K562 (cell line): ENCODE measurements around the gene ACP6. TPM values are rescaled to one million over a fixed set of nuclear protein-coding genes. Genes with fewer than 3 reads are reported as not detected.

Source experiments
- ATAC-seq: fragments of 200-7000 bp; cut with Tn5 transposase; 3 replicates; pipeline ENCODE4 v1.9.1; 2020; ENCODE audit warnings: moderate library complexity
- BruUV-seq: library from RNA; stranded (reverse); fragments of 400-500 nt; replicated peaks from 2 replicates; lab custom pipeline; 2021; lab: Mats Ljungman, UMichigan
- CTCF ChIA-PET: fragments of 300-600 bp; formaldehyde crosslinking; extraction: SDS; loops from one replicate; lab custom pipeline; 2021; ENCODE audit warnings: low intra/inter-chr PET ratio; lab: Yijun Ruan, JAX
- POLR2A ChIA-PET: fragments of 300-600, 350-650 bp; sonication (Branson Sonifier 250); formaldehyde crosslinking; extraction: SDS; loops from one replicate; lab custom pipeline; 2021; ENCODE audit warnings: antibody characterized with exemption, inconsistent platforms; lab: Yijun Ruan, JAX
- DNase-seq, 4 experiments: peaks; one replicate each; pipeline versions ENCODE4 v3.0.0 to v3.0.0-alpha.2; 2011 to 2018; ENCODE audit warnings: low spot score in 3 of 4, mixed read lengths in 3 of 4; ENCODE audit errors: extremely low read depth in 1 of 4
- FAIRE-seq: peaks from 2 replicates; lab custom pipeline; 2011; peaks lifted over from hg19 to GRCh38; lab: Jason Lieb, UNC
- H2AFZ ChIP-seq: 2 replicates; pipeline ENCODE4 v1.6.0; 2011; ENCODE audit warnings: low read depth, low read length, control low read depth, inconsistent platforms
- H3K27ac ChIP-seq: fragments of 200-600 bp; 3 replicates; pipeline ENCODE4 v1.8.0; 2011; ENCODE audit warnings: low read depth, mild to moderate bottlenecking, control low read depth, inconsistent platforms, low read length, moderate library complexity, mixed read lengths; ENCODE audit errors: extremely low read depth
- H3K27me3 ChIP-seq, 2 experiments: fragments of 300-600 bp in 1 of 2; 2 replicates in 1 of 2; 3 replicates in 1 of 2; pipeline versions ENCODE4 v1.6.0 to v1.8.0; 2011; ENCODE audit warnings: inconsistent platforms in 2 of 2, low read length in 2 of 2, mild to moderate bottlenecking in 1 of 2, mixed read lengths in 1 of 2, moderate library complexity in 1 of 2; ENCODE audit not compliant: control insufficient read depth in 2 of 2, insufficient read depth in 2 of 2
- H3K36me3 ChIP-seq: fragments of 300-600 bp; 3 replicates; pipeline ENCODE4 v1.8.0; 2011; ENCODE audit warnings: mild to moderate bottlenecking, low read length, inconsistent platforms; ENCODE audit not compliant: control insufficient read depth, insufficient read depth
- H3K4me1 ChIP-seq, 2 experiments: fragments of 200-600 bp in 1 of 2; replicated peaks in 1 of 2; 2 replicates in 1 of 2; 3 replicates in 1 of 2; pipeline versions ENCODE4 v1.5.1 to v1.8.0; 2011; ENCODE audit warnings: inconsistent platforms in 2 of 2, low read length in 2 of 2, mild to moderate bottlenecking in 1 of 2, mixed read lengths in 1 of 2, moderate library complexity in 1 of 2; ENCODE audit not compliant: control insufficient read depth in 2 of 2, insufficient read depth in 2 of 2
- H3K4me2 ChIP-seq: 2 replicates; pipeline ENCODE4 v1.6.1; 2011; ENCODE audit warnings: low read length, control low read depth, inconsistent platforms, mixed read lengths; ENCODE audit not compliant: insufficient read depth
- H3K4me3 ChIP-seq: fragments of 200-600 bp; sonication (generic), shearing (Covaris generic); 2 replicates; pipeline ENCODE4 v1.5.1; 2016; ENCODE audit warnings: control low read depth, inconsistent platforms
- H3K79me2 ChIP-seq: fragments of 200-600 bp; 3 replicates; pipeline ENCODE4 v1.8.0; 2011; ENCODE audit warnings: low read length, inconsistent platforms; ENCODE audit not compliant: control insufficient read depth, insufficient read depth
- H3K9ac ChIP-seq, 2 experiments: 2 replicates each; pipeline versions ENCODE4 v1.6.0 to v1.6.1; 2011; ENCODE audit warnings: low read depth in 2 of 2, low read length in 2 of 2, control low read depth in 1 of 2, inconsistent platforms in 1 of 2, mild to moderate bottlenecking in 1 of 2, mixed read lengths in 1 of 2; ENCODE audit not compliant: insufficient read depth in 1 of 2
- H3K9me1 ChIP-seq: one replicate; pipeline ENCODE4 v1.6.0; 2011; ENCODE audit warnings: inconsistent platforms, mild to moderate bottlenecking, low read length, moderate library complexity; ENCODE audit not compliant: control insufficient read depth, insufficient read depth
- H3K9me3 ChIP-seq: replicated peaks from 2 replicates; pipeline ENCODE4 v1.5.1; 2011; ENCODE audit warnings: low read depth, low read length, inconsistent platforms; ENCODE audit not compliant: control insufficient read depth, insufficient read depth
- H4K20me1 ChIP-seq: replicated peaks from 2 replicates; pipeline ENCODE4 v1.6.1; 2011; ENCODE audit warnings: low read length, inconsistent platforms, mixed read lengths; ENCODE audit not compliant: control insufficient read depth, insufficient read depth
- CGGBP1 ChIP-seq: fragments of 250-450 bp; sonication (Bioruptor Pico); IDR thresholded peaks from 2 replicates; pipeline ENCODE4 v1.9.0; 2021; ENCODE audit warnings: mild to moderate bottlenecking
- GABPA ChIP-seq: fragments of 200-800 bp; sonication (Bioruptor generic); conservative IDR thresholded peaks from 2 replicates; pipeline ENCODE4 v1.6.1; 2016; ENCODE audit warnings: low read depth, missing genetic modification characterization, missing compliant biosample characterization
- HMG20B ChIP-seq: fragments of 250-450 bp; sonication (Bioruptor Pico); IDR thresholded peaks from 2 replicates; pipeline ENCODE4 v1.5.0; 2021; ENCODE audit warnings: mild to moderate bottlenecking
- MED1 ChIP-seq: sonication (generic); formaldehyde crosslinking; IDR thresholded peaks from 2 replicates; pipeline ENCODE4 v1.8.1; 2023; ENCODE audit warnings: missing genetic modification reagents, borderline replicate concordance
- PHF21A ChIP-seq: fragments of 450-650 bp; IDR thresholded peaks from 2 replicates; pipeline ENCODE4 v1.6.1; 2017; ENCODE audit warnings: low read depth, borderline replicate concordance
- WGBS: fragments of 100-300 bp; shearing (Covaris generic); methylation state at CpG from one replicate; pipeline ENCODE4 v1.1.6; 2016; ENCODE audit warnings: low coverage, mixed read lengths; ENCODE audit not compliant: insufficient coverage; ENCODE audit errors: missing lambda C conversion rate; 5-methylcytosine and 5-hydroxymethylcytosine counted together
- in situ Hi-C: fragments of 300-500 bp; cut with MboI; formaldehyde crosslinking; loops from 4 replicates; pipeline ENCODE4 v1.15.0; 2018; ENCODE audit warnings: inconsistent platforms, mixed read lengths
- intact Hi-C: fragments of 100-400 bp; cut with micrococcal nuclease; formaldehyde crosslinking; loops from 2 replicates; pipeline ENCODE4 v1.14.2; 2022
- polyA plus RNA-seq, 8 experiments: library from polyadenylated mRNA; depleted of rRNA in 4 of 8; stranded (reverse) in 5 of 8; unstranded in 3 of 8; fragments of >200 nt; fragmentation: Nextera tagmentation in 2 of 8; fragmentation: Illumina TruSeq in 1 of 8; extraction: Ambion mirVana in 2 of 8; extraction: Trizol in 1 of 8; gene quantifications; 2 replicates each; pipeline versions ENCODE4 v1.2.1 to v1.2.3, GENCODE V29; 2011 to 2014; ENCODE audit warnings: inconsistent platforms in 1 of 8, missing spikeins in 1 of 8
- total RNA-seq, 7 experiments: library from RNA; depleted of rRNA in 6 of 7; stranded (reverse); fragments of >200 nt in 6 of 7; fragmentation: Illumina TruSeq in 2 of 7; extraction: Trizol in 2 of 7; gene quantifications; 2 replicates each; pipeline versions ENCODE4 v1.2.1 to v1.2.3, GENCODE V29; 2011 to 2021; ENCODE audit warnings: low replicate concordance in 1 of 7

The ACP6 gene
- total and polyA plus RNA-seq, 9 of the 15 experiments (the other 6 are each of a cell fraction or from before 2014, with no cell fraction given): 0.05 to 1.4 (median 0.49) TPM

- Histone ChIP-seq H2AFZ (no peak overlapping the region), H3K4me3 (no peak overlapping the region), H3K27ac (no peak overlapping the region), H3K4me1 (peaks cover 0 to 8% of the 10 kb centered on the region in 2 experiments; a peak in 2 of 5 replicates), H3K27me3 (peaks cover 0 to 13% of the 10 kb centered on the region in 2 experiments; a peak in 1 of 5 replicates), H3K9me3 (no peaks in the 10 kb centered on the region), H3K79me2 (no peaks in the 10 kb centered on the region), H3K9ac (no peak overlapping the region), H4K20me1 (no peaks in the 10 kb centered on the region), H3K9me1 (no peaks in the 10 kb centered on the region), H3K4me2 (no peak overlapping the region), H3K36me3 (no peaks in the 10 kb centered on the region)
- BruUV-seq: no TSS peak
- WGBS: 9% methylated on average over 2 of the region's 2 CpGs
- ATAC-seq: no peak
- CTCF ChIA-PET: no interaction called here
- no peak for TF ChIP-seq HMG20B
- TF ChIP-seq CGGBP1: no peak
- TF ChIP-seq MED1 (CRISPR knock-in tag): no peak
- TF ChIP-seq PHF21A: no peak
- no peak for TF ChIP-seq GABPA (tag)
- in situ Hi-C loops: no loop called here
- intact Hi-C loops: no loop called here
- no peak for FAIRE-seq
- DNase-seq: no peak
- POLR2A ChIA-PET: no interaction called here
Observed at GRCh38 chr1:147648933-147649332, 21.4 kb downstream of the ACP6 start.
